K562 (cell line): ENCODE measurements around the gene TEPSIN. TPM values are rescaled to one million over a fixed set of nuclear protein-coding genes. Genes with fewer than 3 reads are reported as not detected.

Experiments
- ATAC-seq: fragments of 200-7000 bp; cut with Tn5 transposase; 3 replicates; pipeline ENCODE4 v1.9.1; 2020; ENCODE audit warnings: moderate library complexity
- BruUV-seq: library from RNA; stranded (reverse); fragments of 400-500 nt; replicated peaks from 2 replicates; lab custom pipeline; 2021; lab: Mats Ljungman, UMichigan
- CTCF ChIA-PET: fragments of 300-600 bp; formaldehyde crosslinking; extraction: SDS; loops from one replicate; lab custom pipeline; 2021; ENCODE audit warnings: low intra/inter-chr PET ratio; lab: Yijun Ruan, JAX
- POLR2A ChIA-PET: fragments of 300-600, 350-650 bp; sonication (Branson Sonifier 250); formaldehyde crosslinking; extraction: SDS; loops from one replicate; lab custom pipeline; 2021; ENCODE audit warnings: antibody characterized with exemption, inconsistent platforms; lab: Yijun Ruan, JAX
- DNase-seq, 4 experiments: peaks; one replicate each; pipeline versions ENCODE4 v3.0.0 to v3.0.0-alpha.2; 2011 to 2018; ENCODE audit warnings: low spot score in 3 of 4, mixed read lengths in 3 of 4; ENCODE audit errors: extremely low read depth in 1 of 4
- FAIRE-seq: peaks from 2 replicates; lab custom pipeline; 2011; peaks lifted over from hg19 to GRCh38; lab: Jason Lieb, UNC
- H2AFZ ChIP-seq: 2 replicates; pipeline ENCODE4 v1.6.0; 2011; ENCODE audit warnings: low read depth, low read length, control low read depth, inconsistent platforms
- H3K27ac ChIP-seq: fragments of 200-600 bp; 3 replicates; pipeline ENCODE4 v1.8.0; 2011; ENCODE audit warnings: low read depth, mild to moderate bottlenecking, control low read depth, inconsistent platforms, low read length, moderate library complexity, mixed read lengths; ENCODE audit errors: extremely low read depth
- H3K27me3 ChIP-seq, 2 experiments: fragments of 300-600 bp in 1 of 2; 2 replicates in 1 of 2; 3 replicates in 1 of 2; pipeline versions ENCODE4 v1.6.0 to v1.8.0; 2011; ENCODE audit warnings: inconsistent platforms in 2 of 2, low read length in 2 of 2, mild to moderate bottlenecking in 1 of 2, mixed read lengths in 1 of 2, moderate library complexity in 1 of 2; ENCODE audit not compliant: control insufficient read depth in 2 of 2, insufficient read depth in 2 of 2
- H3K36me3 ChIP-seq: fragments of 300-600 bp; 3 replicates; pipeline ENCODE4 v1.8.0; 2011; ENCODE audit warnings: mild to moderate bottlenecking, low read length, inconsistent platforms; ENCODE audit not compliant: control insufficient read depth, insufficient read depth
- H3K4me1 ChIP-seq, 2 experiments: fragments of 200-600 bp in 1 of 2; replicated peaks in 1 of 2; 2 replicates in 1 of 2; 3 replicates in 1 of 2; pipeline versions ENCODE4 v1.5.1 to v1.8.0; 2011; ENCODE audit warnings: inconsistent platforms in 2 of 2, low read length in 2 of 2, mild to moderate bottlenecking in 1 of 2, mixed read lengths in 1 of 2, moderate library complexity in 1 of 2; ENCODE audit not compliant: control insufficient read depth in 2 of 2, insufficient read depth in 2 of 2
- H3K4me2 ChIP-seq: 2 replicates; pipeline ENCODE4 v1.6.1; 2011; ENCODE audit warnings: low read length, control low read depth, inconsistent platforms, mixed read lengths; ENCODE audit not compliant: insufficient read depth
- H3K4me3 ChIP-seq: fragments of 200-600 bp; sonication (generic), shearing (Covaris generic); 2 replicates; pipeline ENCODE4 v1.5.1; 2016; ENCODE audit warnings: control low read depth, inconsistent platforms
- H3K79me2 ChIP-seq: fragments of 200-600 bp; 3 replicates; pipeline ENCODE4 v1.8.0; 2011; ENCODE audit warnings: low read length, inconsistent platforms; ENCODE audit not compliant: control insufficient read depth, insufficient read depth
- H3K9ac ChIP-seq, 2 experiments: 2 replicates each; pipeline versions ENCODE4 v1.6.0 to v1.6.1; 2011; ENCODE audit warnings: low read depth in 2 of 2, low read length in 2 of 2, control low read depth in 1 of 2, inconsistent platforms in 1 of 2, mild to moderate bottlenecking in 1 of 2, mixed read lengths in 1 of 2; ENCODE audit not compliant: insufficient read depth in 1 of 2
- H3K9me1 ChIP-seq: one replicate; pipeline ENCODE4 v1.6.0; 2011; ENCODE audit warnings: inconsistent platforms, mild to moderate bottlenecking, low read length, moderate library complexity; ENCODE audit not compliant: control insufficient read depth, insufficient read depth
- H3K9me3 ChIP-seq: replicated peaks from 2 replicates; pipeline ENCODE4 v1.5.1; 2011; ENCODE audit warnings: low read depth, low read length, inconsistent platforms; ENCODE audit not compliant: control insufficient read depth, insufficient read depth
- H4K20me1 ChIP-seq: replicated peaks from 2 replicates; pipeline ENCODE4 v1.6.1; 2011; ENCODE audit warnings: low read length, inconsistent platforms, mixed read lengths; ENCODE audit not compliant: control insufficient read depth, insufficient read depth
- KLF13 ChIP-seq: fragments of 450-650 bp; IDR thresholded peaks from 2 replicates; pipeline ENCODE4 v1.6.1; 2016; ENCODE audit warnings: missing genetic modification characterization, low read depth, mild to moderate bottlenecking, missing compliant biosample characterization, moderate library complexity, borderline replicate concordance
- RAD51 ChIP-seq: fragments of 450-650 bp; IDR thresholded peaks from 2 replicates; pipeline ENCODE4 v1.7.1; 2016; ENCODE audit warnings: low read depth, mild to moderate bottlenecking, borderline replicate concordance
- USF1 ChIP-seq: sonication (generic); formaldehyde crosslinking; IDR thresholded peaks from 2 replicates; pipeline ENCODE4 v1.9.0; 2022; ENCODE audit warnings: mild to moderate bottlenecking, missing genetic modification reagents
- WGBS: fragments of 100-300 bp; shearing (Covaris generic); methylation state at CpG from one replicate; pipeline ENCODE4 v1.1.6; 2016; ENCODE audit warnings: low coverage, mixed read lengths; ENCODE audit not compliant: insufficient coverage; ENCODE audit errors: missing lambda C conversion rate; 5-methylcytosine and 5-hydroxymethylcytosine counted together
- in situ Hi-C: fragments of 300-500 bp; cut with MboI; formaldehyde crosslinking; loops from 4 replicates; pipeline ENCODE4 v1.15.0; 2018; ENCODE audit warnings: inconsistent platforms, mixed read lengths
- intact Hi-C: fragments of 100-400 bp; cut with micrococcal nuclease; formaldehyde crosslinking; loops from 2 replicates; pipeline ENCODE4 v1.14.2; 2022
- polyA plus RNA-seq, 8 experiments: library from polyadenylated mRNA; depleted of rRNA in 4 of 8; stranded (reverse) in 5 of 8; unstranded in 3 of 8; fragments of >200 nt; fragmentation: Nextera tagmentation in 2 of 8; fragmentation: Illumina TruSeq in 1 of 8; extraction: Ambion mirVana in 2 of 8; extraction: Trizol in 1 of 8; gene quantifications; 2 replicates each; pipeline versions ENCODE4 v1.2.1 to v1.2.3, GENCODE V29; 2011 to 2014; ENCODE audit warnings: inconsistent platforms in 1 of 8, missing spikeins in 1 of 8
- total RNA-seq, 7 experiments: library from RNA; depleted of rRNA in 6 of 7; stranded (reverse); fragments of >200 nt in 6 of 7; fragmentation: Illumina TruSeq in 2 of 7; extraction: Trizol in 2 of 7; gene quantifications; 2 replicates each; pipeline versions ENCODE4 v1.2.1 to v1.2.3, GENCODE V29; 2011 to 2021; ENCODE audit warnings: low replicate concordance in 1 of 7
- TF ChIP-seq, protein P1 (sequence below): sonication (generic); formaldehyde crosslinking; IDR thresholded peaks from 2 replicates; pipeline ENCODE4 v1.5.0; 2020; ENCODE audit warnings: missing genetic modification reagents

Gene TEPSIN
- total and polyA plus RNA-seq, 9 of the 15 experiments (the other 6 are each of a cell fraction or from before 2014, with no cell fraction given): 0.80 to 29.8 (median 5.3) TPM

DNA sequence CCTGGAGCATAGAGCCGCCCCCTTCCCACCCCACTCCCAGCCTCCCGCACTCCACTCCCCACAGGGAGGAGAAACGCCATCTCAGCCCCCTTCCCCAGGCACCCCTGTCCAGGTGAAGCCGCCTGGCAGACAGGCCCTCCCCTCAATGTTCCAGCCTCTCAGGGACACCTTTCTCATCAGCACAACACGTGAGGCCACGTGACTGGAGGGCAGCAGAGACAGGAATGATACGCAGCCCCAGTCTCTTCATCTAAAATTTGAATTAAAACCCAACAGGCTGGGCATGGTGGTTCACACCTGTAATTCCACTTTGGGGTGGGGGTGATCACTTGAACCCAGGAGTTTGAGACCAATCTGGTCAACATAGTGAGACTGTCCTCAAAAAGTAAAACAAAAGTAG is 52.7 kb downstream of the TEPSIN start:
- Histone ChIP-seq H3K27me3 (peaks cover 8 to 22% of the 10 kb centered on the region in 2 experiments; a peak in 4 of 5 replicates), H4K20me1 (no peaks in the 10 kb centered on the region; the same call in 1 of the 2 replicates), H3K79me2 (no peaks in the 10 kb centered on the region), H3K9me1 (no peaks in the 10 kb centered on the region), H3K4me1 (peaks cover 0 to 64% of the 10 kb centered on the region in 2 experiments; a peak in 2 of 5 replicates), H3K4me3 (no peak overlapping the region), H3K36me3 (no peaks in the 10 kb centered on the region), H2AFZ (no peak overlapping the region), H3K9me3 (no peaks in the 10 kb centered on the region), H3K9ac (0 out of 4 replicates have a peak overlapping the region, but pooled peaks of 1 of the 2 experiments have one; percentile 58), H3K27ac (no peak overlapping the region), H3K4me2 (no peak overlapping the region)
- in situ Hi-C loops: no loop called here
- BruUV-seq: no TSS peak
- ChIA-PET CTCF (no interaction called here), POLR2A (no interaction called here)
- intact Hi-C loops: no loop called here
- FAIRE-seq (no peak), ATAC-seq (no peak), DNase-seq (no peak)
- TF ChIP-seq RAD51: peak; percentile 41; the same call in 1 of the 2 replicates
- peak; percentile 69 for TF ChIP-seq USF1 (CRISPR knock-in tag)
- TF ChIP-seq, protein P1, sequence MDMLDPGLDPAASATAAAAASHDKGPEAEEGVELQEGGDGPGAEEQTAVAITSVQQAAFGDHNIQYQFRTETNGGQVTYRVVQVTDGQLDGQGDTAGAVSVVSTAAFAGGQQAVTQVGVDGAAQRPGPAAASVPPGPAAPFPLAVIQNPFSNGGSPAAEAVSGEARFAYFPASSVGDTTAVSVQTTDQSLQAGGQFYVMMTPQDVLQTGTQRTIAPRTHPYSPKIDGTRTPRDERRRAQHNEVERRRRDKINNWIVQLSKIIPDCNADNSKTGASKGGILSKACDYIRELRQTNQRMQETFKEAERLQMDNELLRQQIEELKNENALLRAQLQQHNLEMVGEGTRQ (CRISPR knock-in tag): peak; percentile 47
- TF ChIP-seq KLF13 (tag): no peak
- WGBS: 22% methylated on average over 5 of the region's 7 CpGs
